OCI-LY3 (cell line): ENCODE results near the gene QRICH1.

Source experiments
- H2AFZ ChIP-seq: fragments of 200-600, 300-600 bp; shearing (Covaris generic); 2 replicates; pipeline ENCODE4 v1.6.0; 2014; ENCODE audit warnings: antibody characterized with exemption, low read depth, low read length
- H3K27ac ChIP-seq: fragments of 200-600, 300-600 bp; sonication (generic); 2 replicates; pipeline ENCODE4 v1.5.1; 2014; ENCODE audit warnings: mild to moderate bottlenecking, low read length, moderate library complexity, mixed read lengths
- H3K27me3 ChIP-seq: fragments of 200-600, 300-600 bp; sonication (generic); 2 replicates; pipeline ENCODE4 v1.6.1; 2014; ENCODE audit warnings: low read depth, low read length, mixed read lengths
- H3K36me3 ChIP-seq: fragments of 200-600, 300-600 bp; sonication (generic); replicated peaks from 2 replicates; pipeline ENCODE3; 2014; ENCODE audit warnings: low read depth, low read length, mixed read lengths
- H3K4me1 ChIP-seq: fragments of 300-600, 200-600 bp; sonication (generic); 2 replicates; pipeline ENCODE4 v1.6.1; 2014; ENCODE audit warnings: low read length, mixed read lengths
- H3K4me2 ChIP-seq: fragments of 200-600, 300-600 bp; sonication (generic); 2 replicates; pipeline ENCODE4 v1.6.1; 2014; ENCODE audit warnings: low read length, mixed read lengths
- H3K4me3 ChIP-seq: fragments of 300-600, 200-600 bp; sonication (generic); 2 replicates; pipeline ENCODE4 v1.5.1; 2014; ENCODE audit warnings: antibody characterized with exemption, mild to moderate bottlenecking, low read length, moderate library complexity
- H3K79me2 ChIP-seq: fragments of 300-600, 200-600 bp; shearing (Covaris generic); 2 replicates; pipeline ENCODE4 v1.6.1; 2014; ENCODE audit warnings: mild to moderate bottlenecking, low read length, mixed read lengths
- H3K9ac ChIP-seq: fragments of 300-600, 200-600 bp; shearing (Covaris generic); 2 replicates; pipeline ENCODE4 v1.6.0; 2014; ENCODE audit warnings: mild to moderate bottlenecking, low read length, moderate library complexity
- H3K9me3 ChIP-seq: fragments of 200-600, 300-600 bp; shearing (Covaris generic); 2 replicates; pipeline ENCODE4 v1.6.1; 2014; ENCODE audit warnings: low read length, mixed read lengths; ENCODE audit not compliant: insufficient read depth
- H4K20me1 ChIP-seq: fragments of 200-600, 300-600 bp; sonication (generic); 2 replicates; pipeline ENCODE4 v1.6.1; 2016; ENCODE audit warnings: low read length, mixed read lengths; ENCODE audit not compliant: insufficient read depth
- CTCF ChIP-seq: fragments of 200-600, 300-600 bp; sonication (generic); IDR thresholded peaks from 2 replicates; pipeline ENCODE4 v1.5.1; 2014; ENCODE audit warnings: antibody characterized with exemption, low read length, low read depth
- EZH2phosphoT487 ChIP-seq: fragments of 200-600 bp; shearing (Covaris generic); IDR thresholded peaks from 2 replicates; pipeline ENCODE4 v1.6.1; 2018; ENCODE audit warnings: antibody characterized with exemption, mixed run types, low read depth

The QRICH1 gene

GRCh38 chr3:48993834-48994233, 100.0 kb downstream of the QRICH1 start:
- peaks cover 35% of the 10 kb centered on the region for H3K79me2 ChIP-seq
- peaks cover 10% of the 10 kb centered on the region for H3K36me3 ChIP-seq
- no peak overlapping the region for H3K27ac ChIP-seq
- H3K27me3 ChIP-seq, result no peaks in the 10 kb centered on the region
- H3K4me2 ChIP-seq, result no peak overlapping the region
- H2AFZ ChIP-seq, result no peak overlapping the region
- TF ChIP-seq CTCF (no peak), EZH2phosphoT487 (no peak)
- peaks cover 15% of the 10 kb centered on the region for H3K4me1 ChIP-seq
- no peak overlapping the region for H3K9ac ChIP-seq
- H4K20me1 ChIP-seq, result 0 out of 2 replicates have a peak, but pooled peaks cover 4% of the 10 kb centered on the region
- H3K9me3 ChIP-seq, result no peaks in the 10 kb centered on the region
- no peak overlapping the region for H3K4me3 ChIP-seq

DNA sequence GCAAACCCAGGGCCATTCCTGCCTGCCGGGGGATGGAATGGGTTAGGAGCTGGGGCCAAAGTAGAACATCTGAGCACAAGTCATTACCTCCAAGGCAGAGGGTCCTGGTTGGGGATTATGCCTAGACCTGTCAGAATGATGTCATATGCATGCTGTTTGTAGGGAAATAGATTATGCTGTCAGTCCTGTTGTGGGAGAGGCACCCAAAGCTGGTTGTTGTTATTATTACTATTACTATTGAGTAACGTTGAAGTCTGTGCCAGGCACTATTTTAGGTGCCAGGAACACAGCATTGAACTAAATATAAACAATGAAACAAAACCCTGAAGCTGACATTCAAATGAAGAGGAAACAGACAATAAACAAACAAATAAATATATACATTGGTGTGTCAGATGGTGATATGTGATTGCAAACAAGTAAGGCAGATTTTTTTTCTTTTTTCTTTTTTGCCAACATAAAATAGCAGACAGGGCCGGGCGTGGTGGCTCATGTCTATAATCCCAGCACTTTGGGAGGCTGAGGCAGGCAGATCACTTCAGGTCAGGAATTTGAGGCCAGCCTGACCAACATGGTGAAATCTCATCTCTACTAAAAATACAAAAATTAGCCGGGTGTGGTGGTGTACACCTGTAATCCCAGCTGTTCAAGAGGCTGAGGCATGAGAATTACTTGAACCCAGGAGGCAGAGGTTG, 101.9 kb downstream of the QRICH1 start:
- peaks cover 36% of the 10 kb centered on the region for H3K79me2 ChIP-seq

GRCh38 chr3:48990636-48991469, 103.0 kb downstream of the QRICH1 start:
- Histone ChIP-seq H3K27ac (peak overlapping the region; percentile 57), H3K9ac (peak overlapping the region; percentile 86), H4K20me1 (no peaks in the 10 kb centered on the region), H3K4me3 (peak overlapping the region; percentile 81), H3K27me3 (no peaks in the 10 kb centered on the region), H3K9me3 (no peaks in the 10 kb centered on the region), H3K4me2 (peak overlapping the region; percentile 95), H2AFZ (peak overlapping the region; percentile 64), H3K79me2 (peaks cover 36% of the 10 kb centered on the region), H3K4me1 (peaks cover 15% of the 10 kb centered on the region), H3K36me3 (peaks cover 10% of the 10 kb centered on the region)
- TF ChIP-seq CTCF (no peak), EZH2phosphoT487 (no peak)

More for the DNA sequence above, 101.9 kb downstream of the QRICH1 start:
- H3K9me3 ChIP-seq, result no peaks in the 10 kb centered on the region
- no peaks in the 10 kb centered on the region for H3K27me3 ChIP-seq
- peaks cover 15% of the 10 kb centered on the region for H3K4me1 ChIP-seq
- TF ChIP-seq CTCF (no peak), EZH2phosphoT487 (no peak)
- peak overlapping the region; percentile 95 for H3K4me2 ChIP-seq
- H4K20me1 ChIP-seq, result no peaks in the 10 kb centered on the region
- no peak overlapping the region for H3K4me3 ChIP-seq
- no peak overlapping the region for H3K9ac ChIP-seq
- no peak overlapping the region for H2AFZ ChIP-seq
- no peak overlapping the region for H3K27ac ChIP-seq
- peaks cover 10% of the 10 kb centered on the region for H3K36me3 ChIP-seq
